Stimulated activated CD4-positive, alpha-beta T cell treated with anti-CD3 and anti-CD28 coated beads, Interleukin-15, amount 100 ng/mL, for 24 hours (primary cell): ENCODE data around the gene ADGRG6.

Source experiments
- DNase-seq: peaks from one replicate; pipeline ENCODE4 v3.0.0-alpha.2; 2020

Gene ADGRG6

DNA sequence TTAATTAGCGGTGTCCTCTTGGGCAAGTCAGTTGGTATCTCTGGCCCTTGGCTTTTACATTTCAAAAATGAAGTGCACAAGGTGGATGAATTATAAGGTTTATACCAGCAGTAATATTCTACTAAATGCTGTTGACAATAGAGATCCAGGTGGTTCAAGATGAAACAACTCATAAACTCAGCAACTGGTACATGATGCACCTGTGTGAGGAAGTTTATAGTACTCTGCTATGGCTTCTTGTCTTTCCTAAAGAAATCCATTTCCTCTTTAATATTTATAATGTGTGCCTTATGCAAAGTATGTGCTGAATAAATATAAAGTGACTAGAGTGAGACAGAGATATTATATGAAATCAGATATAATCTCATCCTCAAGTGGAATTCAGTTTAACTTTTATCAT, 48.5 kb downstream of the ADGRG6 start:
- no peak for DNase-seq

DNA sequence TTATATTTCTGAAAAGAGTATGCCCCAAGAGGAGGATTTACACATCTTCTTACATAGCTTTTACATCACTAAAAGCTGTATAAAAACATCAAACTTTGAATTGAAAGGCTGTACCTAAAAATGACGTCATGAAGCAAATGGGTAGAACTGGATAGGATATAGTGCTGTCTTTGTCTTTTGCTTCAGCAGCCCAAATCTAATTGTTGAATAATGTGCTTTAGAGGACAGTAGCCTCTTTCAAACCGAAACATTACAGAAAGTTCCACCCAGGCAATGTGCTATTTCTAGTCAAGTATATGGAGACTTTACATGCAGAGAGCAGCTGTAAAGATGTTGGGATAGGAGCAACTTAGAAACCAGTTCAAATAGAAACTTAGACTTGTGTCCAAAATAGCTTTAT, 51.9 kb downstream of the ADGRG6 start:
- DNase-seq = no peak

DNA sequence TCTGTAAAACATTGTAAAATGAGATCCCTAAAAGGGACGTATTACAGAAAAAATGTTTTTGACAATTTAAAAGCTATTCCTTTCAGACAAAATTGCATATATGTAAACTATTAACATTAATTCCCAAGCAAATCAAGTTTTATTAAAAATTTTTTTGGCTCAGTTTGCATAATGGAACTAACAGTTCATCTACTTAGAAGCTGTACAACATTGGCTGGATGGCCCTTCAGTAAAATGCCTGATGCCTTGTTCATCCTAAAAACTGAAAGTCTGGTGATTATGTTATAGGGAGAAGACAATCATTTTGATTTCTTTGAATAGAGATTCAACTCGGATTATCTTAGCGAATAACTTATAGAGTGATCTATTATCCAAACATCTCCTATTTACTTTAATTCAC, 52.8 kb downstream of the ADGRG6 start:
- DNase-seq = no peak

DNA sequence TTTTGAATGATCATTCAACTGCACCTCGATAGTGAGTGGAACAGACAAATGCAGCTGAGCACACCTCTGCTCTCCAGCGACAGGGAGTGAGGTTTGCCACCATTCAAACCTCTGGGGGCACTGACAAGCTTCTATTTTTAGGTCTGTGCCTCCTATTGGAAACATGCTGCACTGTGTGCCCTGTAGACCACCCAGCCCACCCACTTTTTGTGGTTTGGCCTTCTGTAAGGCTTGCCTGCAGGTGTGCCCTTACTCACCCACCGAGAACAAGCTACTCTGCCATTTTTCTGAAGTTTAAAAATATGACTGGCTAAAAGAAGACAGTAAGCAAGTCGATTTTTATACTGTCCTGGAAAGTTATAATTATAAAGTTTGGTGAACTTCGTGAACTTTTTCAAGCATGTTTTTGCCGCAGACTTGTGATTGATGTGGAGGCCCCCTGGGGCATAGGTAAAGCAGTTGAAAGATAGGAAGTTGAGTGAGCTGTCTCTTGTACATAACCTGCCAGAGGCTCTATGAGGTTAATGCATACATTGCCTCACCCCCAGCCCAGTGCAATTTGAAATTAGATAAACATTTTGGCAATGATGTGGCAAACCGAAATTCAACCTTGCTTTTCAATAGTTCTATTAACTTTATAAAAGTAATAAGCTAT, 53.8 kb downstream of the ADGRG6 start:
- no peak for DNase-seq

DNA sequence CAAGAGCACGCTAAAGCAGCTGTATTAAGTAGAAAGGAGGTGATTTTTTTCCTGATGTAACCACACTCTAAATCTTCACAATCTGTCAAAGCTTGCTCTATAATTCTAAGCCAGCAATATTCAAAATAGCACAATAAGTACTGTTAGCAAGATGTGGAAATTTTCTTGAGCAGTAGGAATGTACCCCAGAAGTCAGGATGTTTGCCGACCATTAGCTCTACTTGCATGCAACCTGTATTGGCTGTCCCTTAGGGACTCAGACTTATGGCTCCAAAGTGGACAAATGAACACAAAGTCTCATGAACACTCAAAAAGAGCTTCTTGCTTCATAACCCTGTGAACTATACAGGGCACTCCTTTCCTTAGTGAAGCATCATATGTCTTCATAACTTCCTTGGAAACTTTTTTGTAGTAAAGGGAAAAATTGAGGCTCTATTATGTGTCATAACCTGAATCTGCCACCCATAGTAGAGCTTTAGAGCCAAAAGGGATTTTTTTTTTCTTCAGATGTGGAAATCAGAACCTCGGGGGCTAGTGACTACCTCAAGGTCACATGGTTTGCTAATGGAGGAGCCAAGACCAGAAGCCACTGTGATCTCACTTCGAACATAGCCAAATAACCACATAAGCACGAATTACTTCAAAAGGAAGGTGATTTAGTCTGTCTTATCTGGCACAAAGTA, 54.5 kb downstream of the ADGRG6 start:
- no peak for DNase-seq

DNA sequence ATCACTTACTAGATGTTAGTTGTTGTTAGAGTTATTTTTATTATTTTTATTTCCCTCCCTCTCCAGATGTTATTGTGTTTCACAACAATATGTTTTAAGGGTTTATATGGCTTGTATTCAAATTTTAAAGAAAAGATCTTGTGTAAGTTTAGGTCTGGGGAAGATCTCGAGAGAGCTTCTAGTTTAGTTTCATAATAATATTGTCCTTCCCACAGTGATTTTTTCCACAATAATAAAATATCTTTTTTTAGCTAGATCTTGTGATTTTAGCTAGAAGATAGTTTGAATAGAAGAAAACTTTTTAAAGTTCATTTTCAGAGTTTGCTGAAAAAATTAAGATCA, 55.0 kb downstream of the ADGRG6 start:
- DNase-seq = no peak

DNA sequence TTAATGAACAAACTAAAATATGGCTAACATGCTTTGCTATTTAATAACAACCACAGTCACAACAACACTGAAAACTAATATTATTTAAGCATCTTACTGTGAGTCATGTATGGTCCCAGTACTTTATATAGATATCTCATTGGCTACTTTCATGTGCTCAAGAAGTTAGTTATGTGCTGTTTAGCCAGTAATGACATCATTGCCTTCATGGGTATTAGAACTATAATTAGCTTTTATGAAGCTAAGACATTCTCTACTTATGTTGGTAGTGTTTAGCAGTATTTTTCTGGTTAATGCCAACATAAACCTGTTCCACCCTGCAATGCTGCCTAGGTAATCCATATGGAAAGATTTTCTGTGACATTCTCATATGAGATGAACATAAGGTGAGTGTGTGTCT, 56.1 kb downstream of the ADGRG6 start:
- DNase-seq = no peak

DNA sequence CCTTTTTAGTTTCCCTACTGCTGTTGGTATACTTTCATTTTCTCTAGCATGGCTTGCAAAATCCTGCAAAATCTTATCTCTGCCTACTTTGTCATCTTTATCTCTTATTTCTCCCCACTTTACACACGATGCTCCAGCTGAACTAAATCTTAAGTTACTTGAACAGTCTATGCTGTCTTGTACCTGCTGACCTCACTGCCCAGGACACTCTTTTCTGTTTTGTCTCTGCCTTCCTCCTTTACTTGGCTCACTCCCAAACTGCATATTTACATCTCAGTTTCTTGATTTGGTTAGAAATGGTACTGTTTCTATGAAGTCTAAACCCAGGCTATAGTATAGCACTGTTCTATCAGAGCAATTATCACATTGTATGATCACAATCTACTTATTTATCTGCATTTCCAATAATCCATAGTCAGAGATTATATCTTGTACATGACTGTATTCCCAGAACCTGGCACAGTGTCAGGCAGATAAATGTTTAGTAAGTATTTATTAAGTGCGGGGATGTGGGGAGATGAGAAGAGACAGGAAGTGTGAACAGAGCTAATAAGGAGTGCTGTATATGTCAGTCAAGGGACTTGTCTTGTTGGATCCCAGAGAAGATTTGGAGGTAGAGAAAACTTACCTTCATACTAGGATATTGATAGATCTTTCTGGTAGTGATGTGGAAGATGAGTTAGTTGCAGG, 57.6 kb downstream of the ADGRG6 start:
- DNase-seq = no peak

DNA sequence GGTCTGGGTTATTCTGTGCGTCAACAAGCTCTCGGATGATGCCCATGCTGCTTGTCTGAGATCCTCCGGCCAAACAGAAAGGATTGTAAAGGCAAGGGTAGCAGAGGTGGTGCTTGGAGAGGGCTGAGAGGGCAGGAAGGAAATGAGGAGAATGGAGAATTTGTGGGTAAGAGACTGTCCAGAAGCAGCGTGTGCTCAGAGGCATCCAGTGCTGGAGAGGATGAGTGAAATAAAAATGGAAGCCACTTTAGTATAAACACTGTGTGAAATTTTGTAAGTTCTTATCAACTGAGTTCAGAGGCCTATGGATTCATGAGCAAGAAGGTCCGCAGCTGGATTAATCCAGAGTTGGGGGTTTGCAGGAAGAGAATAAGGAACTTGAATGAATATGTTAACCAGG, 59.5 kb downstream of the ADGRG6 start:
- DNase-seq = no peak

DNA sequence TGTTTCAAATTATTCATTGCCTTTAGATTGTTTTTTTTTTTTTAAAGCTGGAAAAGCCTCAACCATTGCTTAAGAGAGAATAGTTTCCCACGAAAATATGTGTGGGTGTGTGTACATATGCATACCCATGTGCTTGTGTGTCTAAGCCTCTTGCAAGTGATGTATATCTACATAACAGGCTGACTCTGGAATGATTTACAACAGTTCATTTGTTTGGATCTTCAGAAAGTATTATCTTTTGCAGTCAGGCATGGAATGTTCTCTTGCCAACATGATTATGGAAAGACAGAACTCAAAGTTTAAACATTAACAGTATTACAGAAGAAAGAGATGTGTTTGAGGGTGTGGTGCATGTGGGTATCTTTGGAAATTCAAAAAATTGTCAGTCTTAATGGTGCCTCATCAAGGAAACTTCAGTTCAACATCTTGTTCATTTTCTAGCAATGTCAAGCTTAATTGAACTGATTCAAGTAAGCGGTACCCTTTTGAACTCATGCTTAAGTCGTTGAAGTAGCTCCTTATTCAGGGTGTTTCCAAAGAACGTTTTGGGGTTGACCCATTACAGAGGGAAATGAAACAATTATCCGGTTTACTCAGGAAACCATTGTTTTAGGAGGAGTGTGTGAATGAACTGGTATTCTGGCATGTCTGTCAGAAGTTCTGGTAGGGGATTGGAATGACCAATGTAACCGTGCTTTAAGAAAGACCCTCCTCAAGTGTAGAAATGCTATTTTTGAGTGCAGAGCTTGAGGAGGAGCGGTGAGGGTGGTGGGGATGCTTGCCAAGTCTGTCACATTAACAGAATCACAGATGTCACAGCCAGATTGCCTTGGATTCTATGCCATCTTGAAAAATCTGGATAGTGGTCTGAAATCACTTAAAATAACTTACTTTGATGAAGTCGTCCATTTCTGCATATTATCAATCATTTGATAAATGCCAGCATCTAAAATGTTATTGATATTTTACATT, 60.3 kb downstream of the ADGRG6 start:
- DNase-seq = no peak

DNA sequence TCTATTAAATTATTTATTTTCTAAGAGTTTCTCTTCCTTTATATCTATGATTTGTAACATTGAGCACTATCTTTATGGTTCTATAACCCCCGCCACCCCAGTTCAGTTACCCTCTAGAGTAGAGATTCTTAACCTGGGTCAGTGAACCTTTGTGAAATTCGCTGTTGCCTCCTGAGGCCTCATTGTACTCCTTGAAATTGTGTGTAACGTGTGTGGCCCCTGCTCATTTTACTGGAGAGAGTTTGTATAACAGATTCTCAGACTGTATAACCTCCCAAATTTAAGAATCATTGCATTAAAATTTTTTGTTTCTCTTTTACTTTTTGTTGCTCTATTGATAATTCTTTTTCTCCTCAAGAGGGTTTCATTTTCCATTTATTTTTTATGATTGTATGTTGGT, 65.3 kb downstream of the ADGRG6 start:
- DNase-seq = no peak

DNA sequence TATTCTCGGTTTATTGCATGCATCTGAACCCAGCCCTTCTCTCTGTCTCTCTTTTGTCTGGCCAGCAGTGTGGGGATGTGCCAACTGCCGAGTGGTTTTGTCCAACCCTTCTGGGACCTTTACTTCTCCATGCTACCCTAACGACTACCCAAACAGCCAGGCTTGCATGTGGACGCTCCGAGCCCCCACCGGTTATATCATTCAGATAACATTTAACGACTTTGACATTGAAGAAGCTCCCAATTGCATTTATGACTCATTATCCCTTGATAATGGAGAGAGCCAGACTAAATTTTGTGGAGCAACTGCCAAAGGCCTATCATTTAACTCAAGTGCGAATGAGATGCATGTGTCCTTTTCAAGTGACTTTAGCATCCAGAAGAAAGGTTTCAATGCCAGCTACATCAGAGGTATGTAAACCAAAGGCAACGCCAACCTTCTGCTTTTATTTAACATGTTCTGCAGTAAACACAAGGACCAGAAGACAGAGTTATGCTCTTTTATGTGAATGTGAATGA, 65.8 kb downstream of the ADGRG6 start:
- DNase-seq = no peak

DNA sequence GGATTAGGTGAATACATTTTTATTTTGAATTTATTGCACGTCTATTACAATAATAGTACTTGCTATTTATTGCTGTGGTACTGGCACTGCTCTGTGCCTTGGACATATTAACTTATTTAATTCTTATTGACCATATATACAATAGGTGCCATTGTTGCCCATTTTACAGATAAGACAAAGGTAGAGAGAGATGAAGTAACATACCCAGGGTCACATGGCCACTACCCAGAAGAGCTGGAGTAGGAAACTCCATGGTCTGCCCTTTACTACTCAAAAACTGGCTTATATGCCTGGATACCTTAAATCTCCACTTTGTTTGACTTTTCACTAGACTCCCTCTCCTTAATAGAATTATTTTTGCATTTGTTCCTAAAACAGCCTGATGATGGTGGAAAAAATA, 67.5 kb downstream of the ADGRG6 start:
- no peak for DNase-seq

DNA sequence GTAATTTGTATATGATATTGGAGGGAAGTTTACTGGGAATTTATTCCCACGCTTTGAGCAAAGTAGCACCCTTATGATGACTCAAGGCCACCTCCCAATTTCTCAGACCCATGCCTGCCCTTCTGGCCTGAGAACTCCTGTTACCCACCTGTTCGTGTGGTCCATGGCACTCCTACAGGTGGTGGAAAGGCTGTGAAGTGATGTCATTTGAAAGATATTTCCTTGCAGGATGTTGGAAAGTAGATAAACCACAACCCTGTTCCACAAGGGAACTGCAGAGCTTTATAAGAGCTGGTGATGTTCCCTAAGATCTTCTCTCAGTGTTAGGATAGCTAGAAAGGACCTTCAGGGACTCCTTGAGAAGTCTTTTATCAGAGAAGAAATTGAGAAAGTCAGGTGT, 70.5 kb downstream of the ADGRG6 start:
- DNase-seq = no peak

DNA sequence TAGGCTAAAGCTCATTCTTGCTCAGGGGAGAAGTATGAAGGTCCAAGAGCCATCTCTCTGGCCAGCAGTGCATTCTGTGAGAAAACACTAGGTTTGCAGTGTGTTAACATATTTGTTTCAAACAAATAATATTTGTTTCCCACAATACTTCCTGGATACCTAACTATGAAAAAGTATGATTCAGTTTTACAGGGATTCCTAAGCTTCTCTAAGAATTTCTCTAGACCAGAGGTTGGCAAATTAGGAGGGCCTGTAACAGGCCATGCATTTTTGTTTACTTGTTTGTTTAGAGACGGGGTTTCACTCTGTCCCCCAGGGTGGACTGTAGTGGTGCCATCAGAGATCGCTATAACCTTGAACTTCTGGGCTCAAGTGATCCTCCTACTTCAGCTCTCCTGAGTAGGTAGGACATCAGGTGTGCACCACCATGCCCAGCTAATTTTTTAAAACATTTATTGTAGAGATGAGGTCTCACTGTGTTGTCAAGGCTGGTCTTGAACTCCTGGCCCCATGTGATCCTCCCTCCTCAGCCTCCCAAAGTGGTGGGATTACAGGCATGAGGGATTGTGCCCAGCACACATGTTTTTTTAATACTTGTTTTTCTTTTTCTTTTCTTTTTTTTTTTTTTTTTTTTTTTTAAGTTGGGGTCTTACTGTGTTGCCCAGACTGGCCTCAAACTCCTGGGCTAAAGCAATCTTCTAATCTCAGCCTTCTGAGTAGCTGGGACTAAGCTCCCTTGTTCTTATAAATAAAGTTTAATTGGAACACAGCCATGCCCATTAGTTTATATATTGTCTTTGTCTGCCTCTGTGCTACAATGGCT, 71.7 kb downstream of the ADGRG6 start:
- DNase-seq = no peak

DNA sequence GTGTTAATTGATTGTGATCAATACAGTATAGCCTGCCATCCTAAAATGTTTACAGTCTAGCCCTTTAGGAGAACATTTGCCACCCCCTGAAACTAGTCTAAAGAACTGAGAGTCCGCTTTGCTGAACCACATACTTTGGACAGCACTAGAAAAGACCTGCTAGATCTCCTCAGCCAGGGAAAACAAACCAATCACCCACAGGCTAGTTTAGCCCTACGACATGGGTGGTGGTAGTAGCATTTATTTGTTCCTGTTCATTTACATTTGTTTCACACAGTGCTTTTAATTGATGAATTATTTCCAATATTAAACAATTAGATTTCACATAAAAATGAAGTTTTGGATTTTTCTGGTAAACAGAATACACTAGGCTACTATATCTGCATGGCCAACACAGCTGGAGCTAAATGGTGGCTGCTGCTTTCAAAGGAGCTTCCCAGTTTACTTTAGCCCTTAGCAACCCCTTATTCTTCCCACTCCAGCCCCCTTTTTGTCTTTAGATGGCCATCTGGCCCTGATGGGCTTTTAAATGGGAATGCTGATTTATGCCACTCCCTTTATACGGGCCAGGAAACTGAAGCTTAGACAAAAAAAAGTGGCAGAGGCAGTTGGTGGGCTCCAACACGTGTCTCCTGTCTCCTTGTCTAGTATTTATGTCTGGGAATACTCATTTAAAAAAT, 72.4 kb downstream of the ADGRG6 start:
- DNase-seq = no peak

DNA sequence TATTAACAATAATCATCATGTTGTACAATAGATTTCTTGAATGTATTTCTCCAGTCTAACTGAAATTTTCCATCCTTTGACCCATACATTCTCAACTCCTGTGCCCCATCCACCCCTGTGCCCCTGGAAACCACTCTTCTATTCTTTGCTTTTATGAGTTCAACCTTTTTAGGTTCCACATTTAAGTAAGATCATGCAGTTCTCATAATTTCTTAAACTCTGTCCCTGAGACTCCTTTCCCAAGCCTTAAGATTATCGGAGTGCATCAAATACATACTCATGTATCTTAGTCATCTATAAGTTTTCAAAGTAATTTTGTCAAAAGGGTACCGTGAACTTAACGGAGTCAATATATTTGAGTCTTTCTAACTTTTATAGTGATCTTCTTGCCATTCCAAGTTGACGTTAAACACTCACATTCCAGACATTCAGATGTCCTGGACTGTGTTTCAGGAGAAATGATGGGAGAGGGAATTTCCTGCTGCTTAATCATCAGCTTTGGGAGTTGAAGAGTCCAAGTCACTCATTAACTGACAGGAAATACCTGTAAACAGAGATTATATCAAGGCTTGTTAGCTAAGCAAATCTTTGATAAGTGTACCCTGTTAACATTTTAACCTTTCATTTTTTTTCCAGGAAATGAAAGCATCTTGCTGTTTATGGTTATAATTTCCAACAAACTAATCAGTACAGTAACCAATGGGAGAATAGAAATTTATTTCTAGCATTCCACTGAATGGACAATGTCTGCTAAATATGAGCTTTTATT, 73.3 kb downstream of the ADGRG6 start:
- DNase-seq = no peak

DNA sequence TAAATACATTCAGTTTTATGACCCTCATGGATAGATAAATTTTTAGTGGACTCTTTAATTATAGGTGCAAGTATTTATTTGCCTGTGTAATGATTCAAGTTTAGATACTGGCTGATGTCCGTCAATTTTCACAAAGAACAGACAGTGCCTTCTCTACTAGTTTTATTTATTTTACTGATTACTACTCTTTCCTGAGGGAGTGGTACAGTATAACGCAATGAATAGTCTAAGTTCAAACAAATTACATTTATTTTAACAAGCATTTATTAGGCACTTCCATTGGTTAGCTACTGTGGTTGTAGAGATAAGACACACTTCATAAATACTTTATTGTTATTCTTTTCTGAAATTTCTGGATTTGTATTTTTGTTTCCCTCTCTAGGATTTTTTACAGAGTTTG, 74.3 kb downstream of the ADGRG6 start:
- DNase-seq = no peak

DNA sequence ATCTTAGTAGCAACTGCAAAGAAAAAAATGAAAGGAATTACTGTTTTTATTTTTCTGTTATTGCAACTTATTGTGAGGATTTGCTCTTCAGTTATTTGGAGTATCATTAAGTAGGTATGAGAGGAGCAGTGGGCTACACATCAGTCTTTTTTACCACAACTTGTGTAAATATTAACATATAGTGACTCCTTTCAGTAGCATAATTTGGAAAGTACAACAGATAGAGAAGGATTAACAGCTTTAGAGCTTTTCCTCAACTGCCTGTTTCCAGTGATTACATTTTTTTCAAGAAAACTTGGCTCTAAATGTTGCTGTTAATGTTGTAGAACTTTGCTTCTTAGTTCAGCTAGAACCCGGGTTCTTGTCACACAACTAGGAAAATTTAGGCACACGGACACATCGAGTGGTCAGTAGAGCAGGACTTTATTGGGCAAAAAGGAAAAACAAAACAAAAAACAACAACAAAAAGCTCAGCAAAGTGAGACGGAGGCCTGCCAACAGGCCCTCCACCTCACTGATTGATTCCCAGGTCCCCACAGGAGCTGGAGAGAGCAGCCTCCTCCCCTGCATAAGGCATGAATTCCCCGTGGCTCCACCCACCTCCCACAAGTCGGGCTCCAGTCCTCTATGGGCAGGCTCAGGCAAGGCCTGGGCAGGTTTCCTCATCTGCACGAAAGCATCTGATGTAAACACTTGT, 75.1 kb downstream of the ADGRG6 start:
- no peak for DNase-seq

DNA sequence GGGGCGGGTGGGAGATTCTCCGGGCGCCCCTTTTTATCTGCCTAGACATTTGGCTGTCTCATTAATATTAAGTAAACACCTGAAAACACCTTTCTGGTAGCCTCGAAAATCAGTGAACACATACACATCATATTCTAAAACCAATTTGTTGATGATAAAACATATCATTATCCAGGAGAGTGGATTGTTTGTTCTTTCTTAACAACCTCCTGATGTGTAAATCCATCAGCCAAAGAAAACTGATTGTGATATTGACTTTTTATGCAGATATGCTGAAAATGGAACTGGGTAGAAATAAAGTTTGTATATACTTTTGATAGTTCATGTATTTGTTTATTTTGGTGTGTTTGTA, 75.7 kb downstream of the ADGRG6 start:
- no peak for DNase-seq
